ENCODE results near the gene HHAT.

- TF ChIP-seq, protein P1, sequence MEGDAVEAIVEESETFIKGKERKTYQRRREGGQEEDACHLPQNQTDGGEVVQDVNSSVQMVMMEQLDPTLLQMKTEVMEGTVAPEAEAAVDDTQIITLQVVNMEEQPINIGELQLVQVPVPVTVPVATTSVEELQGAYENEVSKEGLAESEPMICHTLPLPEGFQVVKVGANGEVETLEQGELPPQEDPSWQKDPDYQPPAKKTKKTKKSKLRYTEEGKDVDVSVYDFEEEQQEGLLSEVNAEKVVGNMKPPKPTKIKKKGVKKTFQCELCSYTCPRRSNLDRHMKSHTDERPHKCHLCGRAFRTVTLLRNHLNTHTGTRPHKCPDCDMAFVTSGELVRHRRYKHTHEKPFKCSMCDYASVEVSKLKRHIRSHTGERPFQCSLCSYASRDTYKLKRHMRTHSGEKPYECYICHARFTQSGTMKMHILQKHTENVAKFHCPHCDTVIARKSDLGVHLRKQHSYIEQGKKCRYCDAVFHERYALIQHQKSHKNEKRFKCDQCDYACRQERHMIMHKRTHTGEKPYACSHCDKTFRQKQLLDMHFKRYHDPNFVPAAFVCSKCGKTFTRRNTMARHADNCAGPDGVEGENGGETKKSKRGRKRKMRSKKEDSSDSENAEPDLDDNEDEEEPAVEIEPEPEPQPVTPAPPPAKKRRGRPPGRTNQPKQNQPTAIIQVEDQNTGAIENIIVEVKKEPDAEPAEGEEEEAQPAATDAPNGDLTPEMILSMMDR (IDR thresholded peaks at IDR 0.05), result no peak
- no peak for TF ChIP-seq POLR2A (IDR thresholded peaks at IDR 0.05)
Observed at GRCh38 chr1:210415846-210416448, 87.2 kb downstream of the HHAT start.
